Measurements from ENCODE around the gene UBTD1.
"Not testable (repeated sequence)": the region's sequence is repeated elsewhere in the genome, so short reads cannot be mapped to it uniquely, and the experiment has no call there.

UBTD1 gene

DNA sequence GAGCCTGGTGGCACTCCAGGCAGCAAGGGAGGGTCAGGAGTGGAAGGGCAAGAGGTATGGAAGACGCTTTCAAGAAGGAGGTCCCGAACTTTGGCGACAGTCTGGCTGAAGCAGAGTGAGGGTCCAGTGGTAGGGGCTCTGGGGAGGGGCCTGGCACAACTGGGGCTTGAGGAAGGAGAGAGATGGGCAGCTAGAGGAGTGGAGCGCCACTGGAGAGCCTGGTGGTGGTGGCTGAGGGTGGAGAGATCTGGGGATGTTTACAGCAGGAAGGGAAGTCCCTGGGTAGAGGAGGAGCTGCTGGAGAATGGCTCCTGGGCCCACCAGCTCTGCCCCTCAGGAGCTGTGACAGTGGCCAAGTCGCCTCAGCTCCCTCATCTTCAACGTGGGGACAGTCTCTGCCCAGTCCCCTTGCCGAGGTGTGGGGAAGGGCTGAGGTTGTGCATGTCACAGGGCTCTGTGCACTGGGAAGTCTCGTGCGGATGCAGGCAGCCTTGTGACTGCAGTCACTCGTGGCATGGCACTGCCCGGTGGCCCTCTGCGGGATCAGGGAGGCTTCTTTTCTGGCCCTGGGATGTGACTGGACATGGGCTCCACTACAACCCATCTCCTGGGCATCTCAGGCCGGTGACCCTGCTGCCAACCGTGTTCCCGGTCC is 18.5 kb downstream of the UBTD1 start:
- no peak for DNase-seq

GRCh38 chr10:97517778-97518300 is 19.1 kb downstream of the UBTD1 start:
- DNase-seq: no peak

DNA sequence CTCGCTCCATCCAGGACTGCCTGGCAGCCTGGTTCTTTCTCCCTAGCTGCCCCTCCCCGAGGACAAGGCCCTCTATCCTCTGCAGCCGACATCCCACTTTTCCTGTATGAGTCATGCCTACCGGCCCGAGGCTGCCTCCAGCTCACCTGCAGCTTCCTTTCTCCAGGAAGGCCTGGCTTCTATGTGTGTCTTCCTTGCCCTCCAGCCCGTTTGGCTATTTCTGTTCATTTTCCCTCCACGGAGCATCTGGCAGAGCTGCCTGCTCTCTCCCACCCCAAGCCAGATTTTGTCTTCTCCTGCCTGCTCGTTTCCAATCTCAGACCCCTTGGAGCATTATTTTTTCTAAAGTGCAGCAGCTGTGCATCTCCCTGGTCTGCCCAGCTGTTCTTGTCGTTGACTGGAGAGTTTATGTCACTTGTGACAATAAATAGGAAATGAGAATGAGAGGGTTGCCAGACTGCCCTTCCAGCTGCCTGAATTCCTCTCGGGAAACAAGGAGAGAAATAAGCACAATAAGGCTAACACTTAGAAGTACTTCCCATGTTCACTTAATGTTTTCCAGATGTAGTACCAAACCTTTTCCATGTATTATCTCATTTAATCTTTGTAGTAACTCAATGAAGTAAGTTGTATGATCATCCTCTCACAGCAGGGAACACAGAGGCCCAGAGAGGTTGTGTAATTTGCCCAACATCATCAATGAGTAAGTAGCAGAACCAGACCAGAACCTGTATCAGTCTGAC is 19.7 kb downstream of the UBTD1 start:
- DNase-seq: no peak

- no peak for DNase-seq
Measured at GRCh38 chr10:97519342-97519741, 20.6 kb downstream of the UBTD1 start.

DNA sequence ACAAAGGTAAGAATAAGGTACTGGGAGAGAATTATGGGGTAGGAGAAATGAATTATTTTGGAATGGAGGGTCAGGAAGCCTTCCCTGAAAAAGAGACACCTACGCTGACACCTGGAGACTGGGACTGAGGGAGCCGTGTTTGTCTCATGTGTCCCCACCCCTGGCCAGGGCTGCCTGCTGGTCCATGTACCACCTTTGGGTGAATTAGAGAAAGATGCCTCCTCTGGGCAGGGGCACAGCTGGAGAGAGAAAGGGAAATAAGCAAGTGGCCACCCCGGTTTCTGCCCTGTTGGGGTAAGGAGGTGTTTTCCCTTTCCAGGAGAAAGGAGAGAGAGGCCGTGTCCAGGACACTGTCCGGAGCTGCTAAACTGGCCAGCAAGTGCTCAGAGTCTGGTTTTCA is 21.8 kb downstream of the UBTD1 start:
- no peak for DNase-seq

DNA sequence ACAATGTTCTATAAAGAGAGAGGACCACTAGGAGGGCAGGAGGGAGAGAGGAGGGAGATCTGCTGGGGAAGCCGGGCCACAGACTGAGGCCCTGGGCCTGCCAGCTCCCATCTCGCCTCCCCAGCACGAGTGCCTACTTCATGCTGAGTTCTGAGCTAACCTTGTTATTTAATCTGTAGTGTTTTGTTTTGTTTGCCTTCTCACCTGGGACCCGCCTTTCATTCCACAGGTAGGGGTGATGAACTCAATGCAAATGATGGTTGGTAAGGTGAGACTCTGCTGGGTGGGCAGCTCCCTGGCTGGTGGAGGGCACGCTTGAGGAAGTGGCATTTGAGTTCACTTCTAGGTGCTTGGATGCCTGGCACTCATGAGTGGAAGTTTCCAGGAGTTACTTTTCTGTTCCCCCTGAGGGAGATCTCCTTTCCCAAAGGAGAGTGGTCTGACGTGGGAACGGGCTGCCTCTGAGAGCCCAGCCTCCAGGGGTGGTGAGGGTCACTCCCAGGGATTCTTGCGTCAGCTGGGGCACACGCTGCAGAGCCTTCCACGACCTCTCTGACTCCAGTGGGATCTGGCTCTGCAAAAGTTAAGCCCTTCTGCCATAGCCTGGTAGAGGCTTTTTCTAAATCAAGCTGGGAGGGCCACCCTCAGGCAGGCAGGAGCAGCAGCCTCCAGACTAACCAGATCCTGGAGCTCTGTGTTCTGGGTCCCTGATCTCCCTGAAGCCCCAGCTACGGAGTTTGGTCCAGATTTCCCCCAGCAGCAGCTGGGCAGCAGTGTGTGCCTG is 22.4 kb downstream of the UBTD1 start:
- no peak for DNase-seq

GRCh38 chr10:97522071-97522470 is 23.3 kb downstream of the UBTD1 start:
- DNase-seq: no peak

- DNase-seq: no peak
Measured at GRCh38 chr10:97522937-97523336, 24.2 kb downstream of the UBTD1 start.

GRCh38 chr10:97525086-97525485 is 26.4 kb downstream of the UBTD1 start:
- no peak for DNase-seq

DNA sequence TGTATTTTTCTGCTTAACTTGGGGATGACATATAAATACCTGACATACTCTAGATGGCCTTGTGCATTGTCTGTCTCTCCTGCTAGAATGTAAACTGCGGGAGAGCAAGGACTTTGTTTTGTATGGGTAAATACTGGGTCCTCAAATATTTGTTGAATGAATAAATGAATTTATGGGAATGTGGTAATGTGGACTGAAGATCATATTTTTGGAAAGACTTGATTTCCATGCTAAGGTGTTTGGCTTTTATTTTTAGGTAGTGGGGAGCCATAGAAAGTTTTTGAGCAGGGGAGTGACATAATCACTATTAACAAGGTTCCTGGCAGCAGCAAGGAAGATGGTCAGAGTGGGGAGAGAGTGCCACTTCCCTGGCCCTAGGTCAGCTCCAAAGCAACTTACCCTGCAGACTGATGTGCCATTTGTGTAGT is 27.0 kb downstream of the UBTD1 start:
- no peak for DNase-seq

GRCh38 chr10:97528876-97529275 is 30.2 kb downstream of the UBTD1 start:
- not testable (repeated sequence) for DNase-seq

GRCh38 chr10:97529685-97530465 is 31.2 kb downstream of the UBTD1 start:
- DNase-seq: no peak

DNA sequence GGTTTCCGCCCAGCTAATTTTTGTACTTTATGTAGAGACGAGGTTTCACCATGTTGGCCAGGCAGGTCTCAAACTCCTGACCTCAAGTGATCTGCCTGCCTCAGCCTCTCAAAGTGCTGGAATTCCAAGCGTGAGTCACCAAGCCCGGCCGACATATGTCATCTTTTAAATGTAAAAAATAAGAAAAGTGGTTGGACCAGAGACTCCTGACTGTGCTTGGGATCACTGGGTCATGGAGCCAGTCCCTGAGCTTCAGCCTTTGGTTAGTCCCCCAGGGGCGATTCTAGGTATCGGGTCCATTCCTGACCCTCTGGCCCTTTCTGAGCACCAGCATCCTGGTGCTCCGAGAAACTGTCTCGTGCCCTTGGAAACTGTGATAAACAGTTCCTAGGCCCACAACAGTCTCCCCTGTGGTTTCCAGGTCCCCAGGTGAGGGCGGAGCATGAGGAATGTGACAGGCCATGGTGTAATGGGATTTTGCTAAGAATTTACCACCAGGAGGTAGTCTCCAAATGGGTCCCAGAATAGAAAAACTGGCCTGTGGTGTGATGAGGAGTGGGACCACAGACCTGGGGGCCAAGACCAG is 32.8 kb downstream of the UBTD1 start:
- no peak for DNase-seq

DNA sequence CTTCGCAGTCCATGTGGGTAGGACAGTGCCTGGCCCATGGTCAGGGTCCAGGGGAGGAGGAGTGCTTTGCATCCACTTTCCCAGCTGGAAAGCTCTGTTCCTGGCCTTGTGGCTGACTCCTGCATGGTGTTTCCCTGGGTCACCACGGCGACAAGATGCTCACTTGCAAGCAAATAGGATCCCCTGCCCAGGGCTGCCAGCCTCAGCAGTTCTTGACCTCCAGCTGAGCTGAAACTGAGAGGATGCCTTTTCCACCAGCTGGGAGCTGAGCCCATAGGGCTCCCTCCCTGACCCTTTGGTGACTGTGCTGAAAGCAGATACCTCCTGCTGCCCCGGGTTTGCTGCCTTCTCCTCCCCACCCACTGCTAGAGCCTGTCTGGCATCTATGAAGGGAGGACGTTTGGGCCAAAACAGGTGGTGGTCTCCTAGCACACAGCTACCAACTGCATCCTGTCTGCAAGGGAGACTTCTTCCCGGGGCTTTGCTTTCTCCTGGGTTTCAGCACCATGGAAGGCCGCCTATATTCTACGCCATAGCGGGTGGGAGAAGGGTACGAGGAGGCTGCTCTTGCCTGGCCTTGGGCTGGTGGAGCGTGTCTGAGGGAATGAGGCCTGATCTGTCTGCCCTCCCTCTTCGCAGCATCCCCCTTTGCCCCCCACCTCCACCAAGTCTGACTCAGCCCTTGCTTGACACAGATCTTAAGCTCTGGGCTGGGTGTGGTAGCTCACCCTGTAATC is 34.4 kb downstream of the UBTD1 start:
- DNase-seq: no peak

DNA sequence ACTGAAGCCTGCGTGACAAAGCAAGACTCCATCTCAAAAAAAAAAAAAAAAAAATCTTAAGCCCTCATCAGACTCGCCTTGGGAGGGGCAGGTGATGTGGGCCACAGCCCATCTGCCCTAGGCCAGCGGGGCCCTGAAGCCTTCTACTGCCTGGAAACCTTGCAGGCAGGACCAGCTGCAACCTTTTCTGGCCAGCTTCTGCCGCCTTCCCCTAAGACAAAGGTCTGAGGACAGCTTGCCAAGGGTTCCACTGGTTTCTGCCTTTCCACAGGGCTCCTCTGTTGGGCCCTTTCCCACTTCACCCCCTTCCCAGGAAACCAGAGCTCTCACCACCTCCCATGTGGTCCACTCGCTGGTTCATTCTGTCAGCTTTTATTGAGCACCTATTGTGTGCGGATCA is 35.2 kb downstream of the UBTD1 start:
- no peak for DNase-seq

DNA sequence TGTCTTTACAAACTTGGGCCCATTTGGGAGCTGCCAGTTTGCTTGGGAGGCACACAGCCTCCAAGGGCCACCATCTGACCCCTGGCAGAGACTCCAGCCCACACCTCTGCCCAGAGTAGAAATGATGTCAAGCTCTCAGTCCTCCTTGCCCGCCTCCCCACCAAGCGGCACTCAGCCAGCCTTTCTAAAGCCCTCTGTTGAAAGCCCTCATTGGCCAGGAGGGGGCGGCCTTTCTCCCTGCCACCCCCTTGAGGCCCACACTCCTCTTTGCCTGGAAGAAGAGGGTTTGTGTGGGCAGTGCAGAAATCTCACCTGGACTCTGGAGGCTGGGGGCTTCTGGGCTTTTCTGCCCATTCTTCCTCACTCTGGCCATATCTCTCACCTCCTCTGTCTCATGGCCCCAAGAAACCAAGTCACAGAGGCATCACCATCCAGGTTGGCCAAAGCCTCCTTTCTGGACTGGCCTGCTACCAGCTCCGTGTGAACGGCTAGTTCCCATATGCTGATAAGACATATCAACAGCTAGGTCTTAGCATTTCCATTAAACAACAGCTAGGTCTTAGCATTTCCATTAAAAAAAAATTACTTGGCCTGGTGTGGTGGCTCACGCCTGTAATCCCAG is 36.1 kb downstream of the UBTD1 start:
- DNase-seq: no peak

DNA sequence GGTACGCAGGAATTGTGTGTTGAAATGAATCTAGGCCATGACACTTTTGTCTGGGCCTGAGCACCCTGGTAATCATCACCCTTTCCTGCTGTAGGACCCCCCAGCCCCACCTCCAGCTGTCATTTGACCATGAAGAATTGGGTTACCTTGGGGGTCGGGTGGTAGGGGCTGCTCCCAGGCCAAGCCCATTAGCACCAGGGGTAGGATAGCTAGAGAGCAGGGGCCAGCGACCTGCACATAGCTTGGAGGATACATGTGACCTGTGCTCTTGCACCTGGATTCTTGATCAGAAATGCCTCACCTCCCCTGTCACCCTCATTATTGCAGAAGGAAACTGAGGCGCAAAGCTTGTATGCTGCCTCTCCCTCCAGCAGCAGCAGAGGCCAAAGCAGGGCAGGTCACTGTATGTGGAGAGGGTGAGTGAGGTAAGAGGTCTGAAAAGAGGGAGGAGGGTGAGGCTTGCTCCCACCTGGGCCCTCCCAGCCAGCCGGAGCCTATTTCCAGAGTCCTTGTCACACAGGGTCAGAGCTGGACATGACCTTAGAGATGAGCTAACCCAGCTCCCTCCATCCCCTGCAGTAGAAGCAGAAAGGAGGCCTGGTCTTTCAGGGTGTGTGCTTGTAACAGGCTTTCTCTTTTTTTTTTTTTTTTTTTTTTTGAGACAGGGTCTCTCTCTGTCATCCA is 38.6 kb downstream of the UBTD1 start:
- DNase-seq: no peak

- DNase-seq: no peak
Measured at GRCh38 chr10:97538411-97538810, 39.7 kb downstream of the UBTD1 start.

GRCh38 chr10:97538839-97539238 is 40.1 kb downstream of the UBTD1 start:
- DNase-seq: no peak

DNA sequence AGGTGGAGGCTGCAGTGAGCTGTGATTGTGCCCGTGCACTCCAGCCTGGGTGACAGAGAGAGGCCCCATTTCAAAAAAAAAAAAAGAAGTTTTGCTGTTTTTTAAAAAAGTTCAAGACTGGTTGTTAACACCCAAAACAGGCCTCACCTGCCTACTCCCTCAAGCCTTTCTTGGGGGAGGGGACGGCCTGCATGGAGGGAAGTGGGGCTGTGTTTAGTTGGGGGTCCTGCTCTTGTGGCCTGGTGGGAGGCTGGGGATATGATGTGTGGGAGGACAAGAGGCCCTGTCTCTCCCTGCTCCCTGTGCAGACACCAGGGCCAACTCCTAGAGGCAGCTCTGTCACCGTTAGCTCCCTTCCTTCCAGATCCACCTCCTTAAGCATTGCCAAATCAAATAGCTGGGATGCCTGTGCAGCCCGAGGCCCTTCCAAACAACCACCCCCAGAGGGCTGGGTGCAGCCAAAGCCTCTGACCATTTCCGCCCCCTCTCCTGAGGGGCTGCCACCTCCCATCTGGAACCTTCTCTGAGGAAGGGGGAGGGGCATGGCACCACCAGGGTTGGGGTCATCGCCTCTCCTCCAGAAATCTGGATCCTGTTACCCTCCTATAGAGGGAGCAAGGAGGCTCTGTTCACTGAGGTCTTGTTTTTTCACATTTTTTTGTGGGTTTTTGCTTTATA is 40.9 kb downstream of the UBTD1 start:
- no peak for DNase-seq
